ENCODE results near the gene GPS1. TPM values are rescaled to one million over a fixed set of nuclear protein-coding genes. Genes with fewer than 3 reads are reported as not detected.

Gene GPS1
- total RNA-seq, 4 donors from 2014 or later: 72.4 to 113 (median 100) TPM

GRCh38 chr17:82042649-82043048 lies 9.0 kb upstream of the GPS1 start:
- TF ChIP-seq POLR2AphosphoS5 (IDR thresholded peaks at IDR 0.05) (no peak), POLR2A (IDR thresholded peaks at IDR 0.05) (no peak), EP300 (IDR thresholded peaks at IDR 0.05) (no peak)
- TF ChIP-seq, protein P1, sequence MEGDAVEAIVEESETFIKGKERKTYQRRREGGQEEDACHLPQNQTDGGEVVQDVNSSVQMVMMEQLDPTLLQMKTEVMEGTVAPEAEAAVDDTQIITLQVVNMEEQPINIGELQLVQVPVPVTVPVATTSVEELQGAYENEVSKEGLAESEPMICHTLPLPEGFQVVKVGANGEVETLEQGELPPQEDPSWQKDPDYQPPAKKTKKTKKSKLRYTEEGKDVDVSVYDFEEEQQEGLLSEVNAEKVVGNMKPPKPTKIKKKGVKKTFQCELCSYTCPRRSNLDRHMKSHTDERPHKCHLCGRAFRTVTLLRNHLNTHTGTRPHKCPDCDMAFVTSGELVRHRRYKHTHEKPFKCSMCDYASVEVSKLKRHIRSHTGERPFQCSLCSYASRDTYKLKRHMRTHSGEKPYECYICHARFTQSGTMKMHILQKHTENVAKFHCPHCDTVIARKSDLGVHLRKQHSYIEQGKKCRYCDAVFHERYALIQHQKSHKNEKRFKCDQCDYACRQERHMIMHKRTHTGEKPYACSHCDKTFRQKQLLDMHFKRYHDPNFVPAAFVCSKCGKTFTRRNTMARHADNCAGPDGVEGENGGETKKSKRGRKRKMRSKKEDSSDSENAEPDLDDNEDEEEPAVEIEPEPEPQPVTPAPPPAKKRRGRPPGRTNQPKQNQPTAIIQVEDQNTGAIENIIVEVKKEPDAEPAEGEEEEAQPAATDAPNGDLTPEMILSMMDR (IDR thresholded peaks at IDR 0.05): no peak
- Histone ChIP-seq H3K4me1 (peaks cover 8% of the 10 kb centered on the region), H3K27me3 (no peaks in the 10 kb centered on the region), H3K27ac (no peak overlapping the region), H3K36me3 (peaks cover 9% of the 10 kb centered on the region), H3K9me3 (no peaks in the 10 kb centered on the region), H3K4me3 (no peak overlapping the region)
- DNase-seq (ENCODE audit: low spot score in 2 of 2): no peak
- 79% methylated on average over 3 of the region's 9 CpGs for WGBS

DNA sequence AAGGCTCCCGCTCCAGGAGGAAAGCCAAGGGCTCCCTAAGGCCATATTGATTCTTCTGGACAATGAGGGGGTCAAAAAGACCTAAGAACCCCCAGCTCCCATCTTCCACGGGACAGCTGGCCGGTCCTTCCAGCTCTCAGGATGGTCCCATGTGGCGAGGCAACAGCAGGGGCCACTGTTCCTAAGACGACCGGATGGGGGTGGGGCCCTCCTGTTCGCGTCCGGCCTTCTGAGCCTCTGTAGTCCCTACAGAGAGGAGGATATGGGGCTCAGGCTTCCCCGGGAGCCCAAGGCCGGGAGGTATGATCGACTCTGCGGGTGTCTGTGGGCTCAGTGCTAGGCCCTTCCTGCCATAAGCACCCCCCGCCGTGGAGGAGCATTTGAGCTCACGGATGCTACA lies 8.2 kb upstream of the GPS1 start:
- Histone ChIP-seq H3K9me3 (no peaks in the 10 kb centered on the region), H3K4me3 (no peak overlapping the region), H3K27me3 (no peaks in the 10 kb centered on the region), H3K4me1 (peaks cover 4% of the 10 kb centered on the region), H3K36me3 (peaks cover 17% of the 10 kb centered on the region), H3K27ac (no peak overlapping the region)
- 61% methylated on average over 3 of the region's 16 CpGs for WGBS
- TF ChIP-seq, protein P1 (IDR thresholded peaks at IDR 0.05): no peak
- TF ChIP-seq POLR2AphosphoS5 (IDR thresholded peaks at IDR 0.05) (no peak), EP300 (IDR thresholded peaks at IDR 0.05) (no peak), POLR2A (IDR thresholded peaks at IDR 0.05) (no peak)
- no peak for DNase-seq (ENCODE audit: low spot score in 2 of 2)

DNA sequence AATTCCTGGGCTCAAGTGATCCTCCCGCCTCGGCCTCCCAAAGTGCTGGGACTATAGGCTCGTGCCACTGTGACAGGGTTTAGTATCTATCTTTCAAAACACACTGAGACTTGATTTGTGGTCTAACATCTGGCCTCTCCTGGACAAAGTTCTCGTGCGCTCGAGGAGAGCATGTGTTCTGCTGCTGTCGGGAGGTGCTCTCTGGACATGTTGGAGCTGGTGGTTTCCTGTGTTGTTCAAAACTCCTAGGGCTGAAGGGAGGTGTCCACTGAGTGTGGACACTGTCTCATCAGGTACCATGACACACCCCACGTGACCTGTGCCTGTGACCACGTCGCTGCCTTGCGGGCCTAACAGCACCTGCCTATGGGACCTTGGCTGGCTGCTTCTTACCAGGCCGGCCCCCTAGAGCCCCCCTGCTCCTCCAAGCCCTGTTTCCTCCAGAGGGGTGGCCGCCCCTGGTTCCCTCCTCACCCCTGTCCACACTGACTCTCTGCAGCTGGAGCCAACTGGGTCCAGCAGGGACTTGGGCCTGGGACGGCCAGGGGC lies 5.7 kb upstream of the GPS1 start:
- Histone ChIP-seq H3K9me3 (no peaks in the 10 kb centered on the region), H3K4me1 (peaks cover 17% of the 10 kb centered on the region), H3K27ac (no peak overlapping the region), H3K36me3 (peaks cover 28% of the 10 kb centered on the region), H3K4me3 (no peak overlapping the region), H3K27me3 (no peaks in the 10 kb centered on the region)
- TF ChIP-seq EP300 (IDR thresholded peaks at IDR 0.05): no peak
- TF ChIP-seq POLR2A (IDR thresholded peaks at IDR 0.05): no peak
- TF ChIP-seq, protein P1 (IDR thresholded peaks at IDR 0.05): no peak
- TF ChIP-seq POLR2AphosphoS5 (IDR thresholded peaks at IDR 0.05): no peak
- 77% methylated on average over 7 of the region's 14 CpGs for WGBS
- DNase-seq (ENCODE audit: low spot score in 2 of 2): no peak

DNA sequence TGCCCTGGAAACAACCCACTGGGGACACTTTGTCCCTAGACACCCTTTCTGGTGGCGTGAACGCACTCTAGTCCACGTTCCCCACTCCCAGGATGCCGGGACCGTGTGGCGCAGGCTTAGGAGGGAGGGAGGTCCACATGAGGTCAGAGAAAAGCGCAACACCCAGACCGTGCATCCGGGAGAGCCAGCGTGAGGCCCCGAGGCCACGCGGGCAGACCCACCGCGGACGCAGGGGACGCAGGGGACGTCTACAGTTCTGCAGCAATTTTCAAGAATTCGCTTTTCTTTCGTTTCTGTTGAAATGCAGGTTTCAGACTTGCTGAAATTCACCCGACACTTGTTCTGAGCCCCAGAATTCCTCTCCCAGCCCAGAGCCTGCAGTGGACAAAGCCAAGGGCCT lies 4.8 kb upstream of the GPS1 start:
- no peak for DNase-seq (ENCODE audit: low spot score in 2 of 2)
- Histone ChIP-seq H3K4me1 (peaks cover 18% of the 10 kb centered on the region), H3K9me3 (no peaks in the 10 kb centered on the region), H3K36me3 (peaks cover 28% of the 10 kb centered on the region), H3K27me3 (no peaks in the 10 kb centered on the region), H3K4me3 (no peak overlapping the region), H3K27ac (no peak overlapping the region)
- no peak for TF ChIP-seq POLR2AphosphoS5 (IDR thresholded peaks at IDR 0.05)
- TF ChIP-seq, protein P1 (IDR thresholded peaks at IDR 0.05): no peak
- TF ChIP-seq EP300 (IDR thresholded peaks at IDR 0.05): no peak
- 91% methylated on average over 21 of the region's 21 CpGs for WGBS

DNA sequence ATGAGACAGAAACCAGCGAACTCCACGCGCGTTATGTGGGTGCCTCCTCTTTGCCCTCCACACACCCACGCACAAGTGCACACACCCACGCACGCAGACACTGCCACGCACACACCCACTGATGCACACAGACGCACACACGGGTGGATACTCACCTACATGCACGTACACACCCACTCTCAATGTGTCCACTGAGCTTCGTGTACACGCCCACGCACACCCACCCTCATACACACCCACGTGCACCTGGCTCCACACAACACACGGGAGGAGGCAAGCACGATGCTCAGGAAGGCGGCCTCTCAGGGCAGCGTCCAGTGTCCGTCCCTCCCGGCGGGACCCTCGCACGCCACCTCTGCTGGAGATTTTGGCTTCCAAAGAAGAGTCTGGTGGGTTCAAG lies 4.3 kb upstream of the GPS1 start:
- Histone ChIP-seq H3K27me3 (no peaks in the 10 kb centered on the region), H3K9me3 (no peaks in the 10 kb centered on the region), H3K27ac (no peak overlapping the region), H3K36me3 (peaks cover 28% of the 10 kb centered on the region), H3K4me1 (peaks cover 20% of the 10 kb centered on the region), H3K4me3 (no peak overlapping the region)
- TF ChIP-seq POLR2A (IDR thresholded peaks at IDR 0.05) (no peak), EP300 (IDR thresholded peaks at IDR 0.05) (no peak), POLR2AphosphoS5 (IDR thresholded peaks at IDR 0.05) (no peak)
- TF ChIP-seq, protein P1 (IDR thresholded peaks at IDR 0.05): no peak
- DNase-seq (ENCODE audit: low spot score in 2 of 2): no peak
- WGBS: 83% methylated on average over 24 of the region's 24 CpGs

Measured in suprapubic skin (tissue), 4 donors.